Endothelial cell of umbilical vein (primary cell): ENCODE data around the gene PLEKHA4. TPM values are rescaled to one million over a fixed set of nuclear protein-coding genes. Genes with fewer than 3 reads are reported as not detected.
A peak's percentile ranks its signal among the peaks of the same experiment; 100 is the strongest.

ENCODE experiments used
- BruUV-seq: library from RNA; stranded (reverse); fragments of 400-500 nt; replicated peaks from 2 replicates; lab custom pipeline; 2021; lab: Mats Ljungman, UMichigan
- CTCF ChIA-PET: fragments of 300-600, 350-600 bp; sonication (Branson Sonifier 250); formaldehyde crosslinking; loops from one replicate; lab custom pipeline; 2021; ENCODE audit warnings: antibody characterized with exemption, inconsistent platforms; lab: Charles Lee
- POLR2A ChIA-PET: fragments of 300-600, 350-600 bp; sonication (Branson Sonifier 250); formaldehyde crosslinking; loops from one replicate; lab custom pipeline; 2021; ENCODE audit warnings: antibody characterized with exemption, inconsistent platforms; lab: Charles Lee
- DNase-seq: peaks from one replicate; pipeline ENCODE4 v3.0.0-alpha.2; 2011; ENCODE audit warnings: low read depth, low spot score
- FAIRE-seq: peaks from 2 replicates; lab custom pipeline; 2011; peaks lifted over from hg19 to GRCh38; lab: Jason Lieb, UNC
- H2AFZ ChIP-seq: 2 replicates; pipeline ENCODE4 v1.6.0; 2012; ENCODE audit warnings: low read depth, low read length, control low read depth, inconsistent platforms
- H3K27ac ChIP-seq: 2 replicates; pipeline ENCODE4 v1.5.1; 2011; ENCODE audit warnings: low read depth, mild to moderate bottlenecking, control low read depth, low read length, moderate library complexity; ENCODE audit not compliant: insufficient read depth
- H3K27me3 ChIP-seq, 2 experiments: 2 replicates each; pipeline versions ENCODE4 v1.6.0 to v1.6.1; 2011; ENCODE audit warnings: low read length in 2 of 2, mixed read lengths in 1 of 2; ENCODE audit not compliant: control insufficient read depth in 2 of 2, insufficient read depth in 2 of 2
- H3K36me3 ChIP-seq, 2 experiments: 2 replicates in 1 of 2; 3 replicates in 1 of 2; pipeline ENCODE4 v1.5.1; 2011; ENCODE audit warnings: low read length in 2 of 2, mild to moderate bottlenecking in 1 of 2, moderate library complexity in 1 of 2; ENCODE audit not compliant: control insufficient read depth in 2 of 2, insufficient read depth in 2 of 2; ENCODE audit errors: extremely low read depth in 1 of 2
- H3K4me1 ChIP-seq: 3 replicates; pipeline ENCODE4 v1.5.1; 2011; ENCODE audit warnings: mild to moderate bottlenecking, low read length; ENCODE audit not compliant: control insufficient read depth, insufficient read depth; ENCODE audit errors: extremely low read depth
- H3K4me2 ChIP-seq: 2 replicates; pipeline ENCODE4 v1.6.1; 2011; ENCODE audit warnings: low read length, control low read depth, mixed read lengths; ENCODE audit not compliant: insufficient read depth
- H3K4me3 ChIP-seq, 3 experiments: fragments of 200-600 bp in 1 of 3; sonication (generic), shearing (Covaris generic) in 1 of 3; replicated peaks in 1 of 3; 2 replicates each; pipeline ENCODE4 v1.5.1; 2011 to 2016; ENCODE audit warnings: control low read depth in 3 of 3, low read length in 3 of 3, mild to moderate bottlenecking in 2 of 3, inconsistent platforms in 1 of 3, low read depth in 1 of 3, moderate library complexity in 1 of 3; ENCODE audit not compliant: insufficient read depth in 1 of 3
- H3K79me2 ChIP-seq: 2 replicates; pipeline ENCODE4 v1.6.0; 2012; ENCODE audit warnings: low read length, inconsistent platforms; ENCODE audit not compliant: control insufficient read depth, insufficient read depth
- H3K9ac ChIP-seq: replicated peaks from 2 replicates; pipeline ENCODE3; 2011; ENCODE audit warnings: low read length, control low read depth; ENCODE audit not compliant: insufficient read depth; ENCODE audit errors: extremely low read depth
- H3K9me1 ChIP-seq: replicated peaks from 3 replicates; pipeline ENCODE4 v1.6.0; 2011; ENCODE audit warnings: mild to moderate bottlenecking, low read length; ENCODE audit not compliant: control insufficient read depth, insufficient read depth; ENCODE audit errors: extremely low read depth
- H3K9me3 ChIP-seq: replicated peaks from 2 replicates; pipeline ENCODE4 v1.5.1; 2012; ENCODE audit warnings: low read length, inconsistent platforms; ENCODE audit not compliant: control insufficient read depth, insufficient read depth
- H4K20me1 ChIP-seq: replicated peaks from 2 replicates; pipeline ENCODE3; 2011; ENCODE audit warnings: mild to moderate bottlenecking, low read length; ENCODE audit not compliant: control insufficient read depth, insufficient read depth; ENCODE audit errors: extremely low read depth
- EZH2 ChIP-seq: IDR thresholded peaks from 2 replicates; pipeline ENCODE4 v1.6.1; 2012; ENCODE audit warnings: borderline replicate concordance, low read depth, mild to moderate bottlenecking, moderate library complexity, low read length, inconsistent platforms; ENCODE audit not compliant: severe bottlenecking
- FOS ChIP-seq: IDR thresholded peaks from 2 replicates; pipeline ENCODE4 v1.6.1; 2011; ENCODE audit warnings: mild to moderate bottlenecking, low read length, moderate library complexity, borderline replicate concordance; ENCODE audit not compliant: insufficient read depth
- GATA2 ChIP-seq: IDR thresholded peaks from 2 replicates; pipeline ENCODE4 v1.7.0; 2011; ENCODE audit warnings: low read depth, mild to moderate bottlenecking, moderate library complexity, mixed read lengths, low read length; ENCODE audit not compliant: insufficient read length, insufficient read depth
- JUN ChIP-seq: IDR thresholded peaks from 2 replicates; pipeline ENCODE4 v1.6.1; 2011; ENCODE audit warnings: borderline replicate concordance, low read depth; ENCODE audit not compliant: insufficient read length, insufficient read depth
- POLR2A ChIP-seq: IDR thresholded peaks from 2 replicates; pipeline ENCODE4 v1.6.1; 2012; ENCODE audit warnings: low read depth, mild to moderate bottlenecking, control low read depth, low read length
- POLR2AphosphoS5 ChIP-seq: IDR thresholded peaks from 2 replicates; pipeline ENCODE4 v1.6.1; 2012; ENCODE audit warnings: low read depth, mild to moderate bottlenecking, control low read depth, low read length, moderate library complexity; ENCODE audit not compliant: insufficient read depth
- dilution Hi-C: fragments of 300-500 bp; cut with MboI; formaldehyde crosslinking; loops from one replicate; pipeline ENCODE4 v1.15.0; 2019; ENCODE audit warnings: low sequenced_read_pairs; ENCODE audit not compliant: extremely low pct_ligation_motif_present
- intact Hi-C: fragments of 100-400 bp; cut with micrococcal nuclease; formaldehyde crosslinking; loops from one replicate; pipeline ENCODE4 v1.10.0; 2022
- polyA plus RNA-seq, 4 experiments: library from polyadenylated mRNA; depleted of rRNA in 3 of 4; stranded (reverse) in 3 of 4; unstranded in 1 of 4; fragments of >200 nt; gene quantifications; 2 replicates each; pipeline versions ENCODE4 v1.2.1 to v1.2.3, GENCODE V29; 2011 to 2012; ENCODE audit warnings: missing spikeins in 1 of 4
- total RNA-seq: library from RNA; stranded (reverse); gene quantifications from 2 replicates; pipeline ENCODE4 v1.2.3, GENCODE V29; 2021
- TF ChIP-seq, protein P1 (sequence below), 2 donors: IDR thresholded peaks; 1 replicate in 1 of 2; 2 replicates in 1 of 2; pipeline ENCODE4 v1.5.1; 2011; ENCODE audit warnings: low read length in 2 of 2, mild to moderate bottlenecking in 2 of 2, moderate library complexity in 2 of 2, control low read depth in 1 of 2, inconsistent platforms in 1 of 2, low read depth in 1 of 2; ENCODE audit not compliant: insufficient read depth in 1 of 2; ENCODE audit errors: extremely low read depth in 1 of 2

Gene PLEKHA4
- total and polyA plus RNA-seq, 2 donors (not counting 3 experiments of a cell fraction or from before 2014, with no cell fraction given), result 4.5 to 10.1 TPM

GRCh38 chr19:48842789-48843162 lies 25.6 kb downstream of the PLEKHA4 start:
- Histone ChIP-seq H3K4me3 (no peak overlapping the region), H4K20me1 (no peaks in the 10 kb centered on the region), H3K27ac (no peak overlapping the region), H3K79me2 (no peaks in the 10 kb centered on the region), H2AFZ (no peak overlapping the region), H3K9me1 (no peaks in the 10 kb centered on the region), H3K9me3 (no peaks in the 10 kb centered on the region), H3K27me3 (no peaks in the 10 kb centered on the region), H3K36me3 (peaks cover 0 to 5% of the 10 kb centered on the region in 2 experiments), H3K4me2 (no peak overlapping the region), H3K4me1 (no peaks in the 10 kb centered on the region), H3K9ac (no peak overlapping the region)
- intact Hi-C loops, result loop anchor here (1.0 kb wide), 4 partner anchors 47 to 196 kb away; partner anchors contain the start of gene CA11
- no TSS peak for BruUV-seq
- DNase-seq (peak; percentile 62), FAIRE-seq (peak; percentile 92)
- dilution Hi-C loops, result no loop called here
- POLR2A ChIA-PET, result interaction anchor here (1.4 kb wide), 1 partner anchor 30 kb away, joined by 7 read pairs; the partner anchor contains the start of gene PPP1R15A
- CTCF ChIA-PET, result interaction anchor here (0.6 to 10.5 kb wide), 46 partner anchors 11 to 356 kb away, joined by 3 to 427 read pairs (median 6); partner anchors contain the start of genes BAX, BCAT2, CA11 and GYS1
- TF ChIP-seq POLR2A (no peak), EZH2 (no peak), GATA2 (no peak), JUN (no peak), FOS (no peak), POLR2AphosphoS5 (no peak)
- TF ChIP-seq, protein P1, sequence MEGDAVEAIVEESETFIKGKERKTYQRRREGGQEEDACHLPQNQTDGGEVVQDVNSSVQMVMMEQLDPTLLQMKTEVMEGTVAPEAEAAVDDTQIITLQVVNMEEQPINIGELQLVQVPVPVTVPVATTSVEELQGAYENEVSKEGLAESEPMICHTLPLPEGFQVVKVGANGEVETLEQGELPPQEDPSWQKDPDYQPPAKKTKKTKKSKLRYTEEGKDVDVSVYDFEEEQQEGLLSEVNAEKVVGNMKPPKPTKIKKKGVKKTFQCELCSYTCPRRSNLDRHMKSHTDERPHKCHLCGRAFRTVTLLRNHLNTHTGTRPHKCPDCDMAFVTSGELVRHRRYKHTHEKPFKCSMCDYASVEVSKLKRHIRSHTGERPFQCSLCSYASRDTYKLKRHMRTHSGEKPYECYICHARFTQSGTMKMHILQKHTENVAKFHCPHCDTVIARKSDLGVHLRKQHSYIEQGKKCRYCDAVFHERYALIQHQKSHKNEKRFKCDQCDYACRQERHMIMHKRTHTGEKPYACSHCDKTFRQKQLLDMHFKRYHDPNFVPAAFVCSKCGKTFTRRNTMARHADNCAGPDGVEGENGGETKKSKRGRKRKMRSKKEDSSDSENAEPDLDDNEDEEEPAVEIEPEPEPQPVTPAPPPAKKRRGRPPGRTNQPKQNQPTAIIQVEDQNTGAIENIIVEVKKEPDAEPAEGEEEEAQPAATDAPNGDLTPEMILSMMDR (IDR thresholded peaks at IDR 0.05; ENCODE audit: extremely low read depth in 1 of 2, insufficient read depth in 1 of 2, low read depth in 1 of 2, low read length in 2 of 2), result peak; percentile 73 to 79
